Measurements from ENCODE around the gene PLEKHM3.

Gene PLEKHM3

GRCh38 chr2:207891086-207891844 lies 134.1 kb downstream of the PLEKHM3 start:
- no peaks in the 10 kb centered on the region for H3K9me3 Mint-ChIP-seq
- no peak for ATAC-seq
- H3K36me3 Mint-ChIP-seq, result no peaks in the 10 kb centered on the region
- no peak overlapping the region for H3K27ac Mint-ChIP-seq
- no peak overlapping the region for H3K4me3 Mint-ChIP-seq
- no peaks in the 10 kb centered on the region for H3K4me1 Mint-ChIP-seq
- DNase-seq (ENCODE audit: low spot score in 2 of 2), result no peak

GRCh38 chr2:207887500-207887899 lies 137.8 kb downstream of the PLEKHM3 start:
- H3K4me3 Mint-ChIP-seq, result no peak overlapping the region
- no peaks in the 10 kb centered on the region for H3K36me3 Mint-ChIP-seq
- H3K9me3 Mint-ChIP-seq, result no peaks in the 10 kb centered on the region
- DNase-seq (ENCODE audit: low spot score in 2 of 2) (no peak), ATAC-seq (no peak)
- H3K4me1 Mint-ChIP-seq, result no peaks in the 10 kb centered on the region
- H3K27ac Mint-ChIP-seq, result no peak overlapping the region

GRCh38 chr2:207885010-207885409 lies 140.3 kb downstream of the PLEKHM3 start:
- H3K36me3 Mint-ChIP-seq, result no peaks in the 10 kb centered on the region
- DNase-seq (ENCODE audit: low spot score in 2 of 2) (no peak), ATAC-seq (no peak)
- no peak overlapping the region for H3K27ac Mint-ChIP-seq
- H3K9me3 Mint-ChIP-seq, result no peaks in the 10 kb centered on the region
- H3K4me1 Mint-ChIP-seq, result no peaks in the 10 kb centered on the region
- no peak overlapping the region for H3K4me3 Mint-ChIP-seq

GRCh38 chr2:207884127-207884526 lies 141.2 kb downstream of the PLEKHM3 start:
- no peak overlapping the region for H3K27ac Mint-ChIP-seq
- no peaks in the 10 kb centered on the region for H3K4me1 Mint-ChIP-seq
- DNase-seq (ENCODE audit: low spot score in 2 of 2) (no peak), ATAC-seq (no peak)
- H3K9me3 Mint-ChIP-seq, result no peaks in the 10 kb centered on the region
- no peak overlapping the region for H3K4me3 Mint-ChIP-seq
- no peaks in the 10 kb centered on the region for H3K36me3 Mint-ChIP-seq

- H3K9me3 Mint-ChIP-seq, result no peaks in the 10 kb centered on the region
- H3K4me1 Mint-ChIP-seq, result no peaks in the 10 kb centered on the region
- no peak for ATAC-seq
- H3K4me3 Mint-ChIP-seq, result no peak overlapping the region
- no peak for DNase-seq (ENCODE audit: low spot score in 2 of 2)
- H3K36me3 Mint-ChIP-seq, result no peaks in the 10 kb centered on the region
- H3K27ac Mint-ChIP-seq, result no peak overlapping the region
These were observed 142.1 kb downstream of the PLEKHM3 start for GRCh38 chr2:207883002-207883780.

GRCh38 chr2:207881902-207882301 lies 143.4 kb downstream of the PLEKHM3 start:
- Mint-ChIP-seq H3K9me3 (no peaks in the 10 kb centered on the region), H3K4me1 (no peaks in the 10 kb centered on the region), H3K36me3 (no peaks in the 10 kb centered on the region), H3K27ac (no peak overlapping the region), H3K4me3 (no peak overlapping the region)
- ATAC-seq (no peak), DNase-seq (ENCODE audit: low spot score in 2 of 2) (no peak)

GRCh38 chr2:207879536-207879935 lies 145.8 kb downstream of the PLEKHM3 start:
- Mint-ChIP-seq H3K4me1 (no peaks in the 10 kb centered on the region), H3K9me3 (no peaks in the 10 kb centered on the region), H3K4me3 (no peak overlapping the region), H3K27ac (no peak overlapping the region), H3K36me3 (no peaks in the 10 kb centered on the region)
- ATAC-seq (no peak), DNase-seq (ENCODE audit: low spot score in 2 of 2) (no peak)

- no peak for ATAC-seq
- H3K9me3 Mint-ChIP-seq, result no peaks in the 10 kb centered on the region
- no peak overlapping the region for H3K27ac Mint-ChIP-seq
- no peaks in the 10 kb centered on the region for H3K36me3 Mint-ChIP-seq
- H3K4me3 Mint-ChIP-seq, result no peak overlapping the region
- DNase-seq (ENCODE audit: low spot score in 2 of 2), result no peak
- no peaks in the 10 kb centered on the region for H3K4me1 Mint-ChIP-seq
These were observed 148.3 kb downstream of the PLEKHM3 start for GRCh38 chr2:207876842-207877535.

- Mint-ChIP-seq H3K4me3 (no peak overlapping the region), H3K27ac (no peak overlapping the region), H3K9me3 (no peaks in the 10 kb centered on the region), H3K36me3 (no peaks in the 10 kb centered on the region), H3K4me1 (no peaks in the 10 kb centered on the region)
- no peak for DNase-seq (ENCODE audit: low spot score in 2 of 2)
- no peak for ATAC-seq
These were observed 149.7 kb downstream of the PLEKHM3 start for GRCh38 chr2:207875473-207876212.

GRCh38 chr2:207873794-207874193 lies 151.5 kb downstream of the PLEKHM3 start:
- Mint-ChIP-seq H3K27ac (no peak overlapping the region), H3K4me3 (no peak overlapping the region), H3K36me3 (no peaks in the 10 kb centered on the region), H3K9me3 (no peaks in the 10 kb centered on the region), H3K4me1 (no peaks in the 10 kb centered on the region)
- ATAC-seq (no peak), DNase-seq (ENCODE audit: low spot score in 2 of 2) (no peak)

- ATAC-seq, result no peak
- Mint-ChIP-seq H3K4me1 (no peaks in the 10 kb centered on the region), H3K36me3 (no peaks in the 10 kb centered on the region), H3K4me3 (no peak overlapping the region), H3K9me3 (no peaks in the 10 kb centered on the region), H3K27ac (no peak overlapping the region)
- DNase-seq (ENCODE audit: low spot score in 2 of 2), result no peak
These were observed 153.4 kb downstream of the PLEKHM3 start for GRCh38 chr2:207871911-207872310.

- no peaks in the 10 kb centered on the region for H3K9me3 Mint-ChIP-seq
- H3K4me3 Mint-ChIP-seq, result no peak overlapping the region
- H3K36me3 Mint-ChIP-seq, result no peaks in the 10 kb centered on the region
- H3K4me1 Mint-ChIP-seq, result no peaks in the 10 kb centered on the region
- no peak for ATAC-seq
- H3K27ac Mint-ChIP-seq, result no peak overlapping the region
- no peak for DNase-seq (ENCODE audit: low spot score in 2 of 2)
These were observed 153.8 kb downstream of the PLEKHM3 start for GRCh38 chr2:207871506-207871905.

- ATAC-seq, result no peak
- H3K36me3 Mint-ChIP-seq, result no peaks in the 10 kb centered on the region
- no peak overlapping the region for H3K27ac Mint-ChIP-seq
- DNase-seq (ENCODE audit: low spot score in 2 of 2), result no peak
- H3K4me3 Mint-ChIP-seq, result no peak overlapping the region
- H3K4me1 Mint-ChIP-seq, result no peaks in the 10 kb centered on the region
- H3K9me3 Mint-ChIP-seq, result no peaks in the 10 kb centered on the region
These were observed 154.5 kb downstream of the PLEKHM3 start for GRCh38 chr2:207870814-207871213.

- ATAC-seq (no peak), DNase-seq (ENCODE audit: low spot score in 2 of 2) (no peak)
These were observed 155.2 kb downstream of the PLEKHM3 start for GRCh38 chr2:207869784-207870778.

More at GRCh38 chr2:207869784-207870778, 155.2 kb downstream of the PLEKHM3 start:
- Mint-ChIP-seq H3K9me3 (no peaks in the 10 kb centered on the region), H3K4me3 (no peak overlapping the region), H3K4me1 (no peaks in the 10 kb centered on the region), H3K36me3 (no peaks in the 10 kb centered on the region), H3K27ac (no peak overlapping the region)
